ENCODE measurements around the gene PARD3.
A peak's percentile ranks its signal among the peaks of the same experiment; 100 is the strongest.

Gene PARD3

GRCh38 chr10:34506786-34507185 is 308.3 kb downstream of the PARD3 start:
- peak in 12 of 56 donors; percentile 6 to 56 (median 26) for DNase-seq

- DNase-seq: no peak
These were observed 309.8 kb downstream of the PARD3 start for GRCh38 chr10:34505338-34505737.

- no peak for DNase-seq
These were observed 310.6 kb downstream of the PARD3 start for GRCh38 chr10:34504534-34504933.

- no peak for DNase-seq
These were observed 311.4 kb downstream of the PARD3 start for GRCh38 chr10:34503704-34504103.

- no peak for DNase-seq
These were observed 315.4 kb downstream of the PARD3 start for GRCh38 chr10:34499612-34500279.

GRCh38 chr10:34498821-34499220 is 316.3 kb downstream of the PARD3 start:
- no peak for DNase-seq

GRCh38 chr10:34495938-34496337 is 319.2 kb downstream of the PARD3 start:
- DNase-seq: no peak

- no peak for DNase-seq
These were observed 321.1 kb downstream of the PARD3 start for GRCh38 chr10:34494012-34494411.

GRCh38 chr10:34492081-34492480 is 323.0 kb downstream of the PARD3 start:
- DNase-seq: peak in 1 of 56 donors; percentile 4

GRCh38 chr10:34491678-34492077 is 323.4 kb downstream of the PARD3 start:
- DNase-seq: peak in 5 of 56 donors; percentile 1 to 36 (median 10)

- DNase-seq: peak in 4 of 56 donors; percentile 4 to 35 (median 10)
These were observed 324.9 kb downstream of the PARD3 start for GRCh38 chr10:34489973-34490745.

- no peak for DNase-seq
These were observed 325.7 kb downstream of the PARD3 start for GRCh38 chr10:34489411-34489810.

GRCh38 chr10:34488476-34489130 is 326.5 kb downstream of the PARD3 start:
- DNase-seq: no peak

- no peak for DNase-seq
These were observed 329.1 kb downstream of the PARD3 start for GRCh38 chr10:34486008-34486407.

GRCh38 chr10:34484164-34484563 is 330.9 kb downstream of the PARD3 start:
- no peak for DNase-seq

GRCh38 chr10:34480345-34480744 is 334.8 kb downstream of the PARD3 start:
- no peak for DNase-seq

- DNase-seq: no peak
These were observed 335.4 kb downstream of the PARD3 start for GRCh38 chr10:34479520-34480179.

- DNase-seq: no peak
These were observed 337.8 kb downstream of the PARD3 start for GRCh38 chr10:34477249-34477648.

GRCh38 chr10:34476608-34477007 is 338.5 kb downstream of the PARD3 start:
- DNase-seq: no peak

- DNase-seq: no peak
These were observed 339.3 kb downstream of the PARD3 start for GRCh38 chr10:34475786-34476185.

GRCh38 chr10:34475274-34475646 is 339.8 kb downstream of the PARD3 start:
- no peak for DNase-seq
